H9 (cell line): ENCODE data around the gene MAP4K3. TPM values are rescaled to one million over a fixed set of nuclear protein-coding genes. Genes with fewer than 3 reads are reported as not detected.

Source experiments
- DNase-seq: peaks from one replicate; pipeline ENCODE4 v3.0.0-alpha.2; 2017
- H2AFZ ChIP-seq: one replicate; pipeline ENCODE4 v1.6.1; 2013; ENCODE audit warnings: mild to moderate bottlenecking, low read length, control low read depth, moderate library complexity
- H2AK5ac ChIP-seq: 2 replicates; pipeline ENCODE4 v1.6.1; 2013; ENCODE audit warnings: low read length, control low read depth, mixed read lengths; ENCODE audit not compliant: insufficient read length
- H2BK120ac ChIP-seq: one replicate; pipeline ENCODE4 v1.6.1; 2013; ENCODE audit warnings: low read depth, mild to moderate bottlenecking, low read length, control low read depth, inconsistent platforms; ENCODE audit not compliant: poor library complexity, severe bottlenecking
- H2BK12ac ChIP-seq: 2 replicates; pipeline ENCODE4 v1.6.1; 2013; ENCODE audit warnings: low read length, control low read depth, mixed read lengths, low read depth; ENCODE audit not compliant: insufficient read length
- H2BK15ac ChIP-seq: 2 replicates; pipeline ENCODE4 v1.6.1; 2013; ENCODE audit warnings: low read depth, low read length, control low read depth
- H2BK20ac ChIP-seq: one replicate; pipeline ENCODE4 v1.6.1; 2013; ENCODE audit warnings: low read depth, mild to moderate bottlenecking, low read length, control low read depth, inconsistent platforms; ENCODE audit not compliant: poor library complexity, severe bottlenecking
- H2BK5ac ChIP-seq: 2 replicates; pipeline ENCODE4 v1.6.1; 2013; ENCODE audit warnings: low read length, control low read depth, mixed read lengths; ENCODE audit not compliant: insufficient read length
- H3K14ac ChIP-seq: 2 replicates; pipeline ENCODE4 v1.6.1; 2013; ENCODE audit warnings: low read length, control low read depth; ENCODE audit not compliant: insufficient read depth
- H3K18ac ChIP-seq: 2 replicates; pipeline ENCODE4 v1.6.1; 2013; ENCODE audit warnings: low read depth, mild to moderate bottlenecking, mixed read lengths, low read length, control low read depth; ENCODE audit not compliant: insufficient read length
- H3K23ac ChIP-seq: 2 replicates; pipeline ENCODE4 v1.6.1; 2013; ENCODE audit warnings: low read length, control low read depth, mixed read lengths, low read depth; ENCODE audit not compliant: insufficient read length
- H3K23me2 ChIP-seq: 2 replicates; pipeline ENCODE4 v1.6.1; 2013; ENCODE audit warnings: low read depth, mild to moderate bottlenecking, mixed read lengths, low read length, control low read depth; ENCODE audit not compliant: insufficient read length, poor library complexity, severe bottlenecking
- H3K27ac ChIP-seq: 2 replicates; pipeline ENCODE4 v1.5.1; 2013; ENCODE audit warnings: low read length, control low read depth, mixed read lengths, low read depth; ENCODE audit not compliant: insufficient read length
- H3K27me3 ChIP-seq: 2 replicates; pipeline ENCODE4 v1.6.1; 2013; ENCODE audit warnings: low read length, control low read depth, inconsistent platforms; ENCODE audit not compliant: insufficient read depth
- H3K4ac ChIP-seq: 2 replicates; pipeline ENCODE4 v1.6.1; 2013; ENCODE audit warnings: low read depth, mild to moderate bottlenecking, control low read depth, inconsistent platforms, low read length, moderate library complexity
- H3K4me1 ChIP-seq: 2 replicates; pipeline ENCODE4 v1.6.1; 2013; ENCODE audit warnings: low read length, control low read depth, inconsistent platforms; ENCODE audit not compliant: insufficient read depth
- H3K4me2 ChIP-seq: 2 replicates; pipeline ENCODE4 v1.6.1; 2013; ENCODE audit warnings: low read length, control low read depth, mixed read lengths; ENCODE audit not compliant: insufficient read length, insufficient read depth
- H3K56ac ChIP-seq: 2 replicates; pipeline ENCODE4 v1.6.1; 2013; ENCODE audit warnings: low read depth, mild to moderate bottlenecking, mixed read lengths, low read length, control low read depth; ENCODE audit not compliant: insufficient read length
- H3K79me1 ChIP-seq: 2 replicates; pipeline ENCODE4 v1.6.1; 2013; ENCODE audit warnings: low read depth, mild to moderate bottlenecking, moderate library complexity, low read length, control low read depth, inconsistent platforms; ENCODE audit not compliant: insufficient read depth, poor library complexity, severe bottlenecking
- H3K79me2 ChIP-seq: 2 replicates; pipeline ENCODE4 v1.6.1; 2013; ENCODE audit warnings: low read length, control low read depth, inconsistent platforms; ENCODE audit not compliant: insufficient read depth
- H3K9ac ChIP-seq: 2 replicates; pipeline ENCODE4 v1.6.1; 2013; ENCODE audit warnings: low read length, control low read depth, mixed read lengths; ENCODE audit not compliant: insufficient read length; ENCODE audit errors: extremely low read depth
- H3K9me3 ChIP-seq: one replicate; pipeline ENCODE4 v1.6.1; 2013; ENCODE audit warnings: low read depth, low read length, inconsistent platforms; ENCODE audit not compliant: control insufficient read depth
- H3T11ph ChIP-seq: one replicate; pipeline ENCODE4 v1.6.1; 2013; ENCODE audit warnings: mild to moderate bottlenecking, low read length, control low read depth, inconsistent platforms
- H4K20me1 ChIP-seq: one replicate; pipeline ENCODE4 v1.6.1; 2013; ENCODE audit not compliant: control insufficient read depth, insufficient read length, insufficient read depth
- H4K5ac ChIP-seq: 2 replicates; pipeline ENCODE4 v1.6.1; 2013; ENCODE audit warnings: low read depth, mild to moderate bottlenecking, mixed read lengths, low read length, control low read depth; ENCODE audit not compliant: insufficient read length
- H4K8ac ChIP-seq: replicated peaks from 2 replicates; pipeline ENCODE4 v1.6.1; 2013; ENCODE audit warnings: low read length, control low read depth, mixed read lengths, low read depth; ENCODE audit not compliant: insufficient read length
- H4K91ac ChIP-seq: 2 replicates; pipeline ENCODE4 v1.6.1; 2013; ENCODE audit warnings: low read depth, mild to moderate bottlenecking, moderate library complexity, mixed read lengths, low read length, control low read depth; ENCODE audit not compliant: insufficient read length
- H3K27ac Mint-ChIP-seq, 3 experiments: 2 replicates in 2 of 3; 3 replicates in 1 of 3; pipeline ENCODE4 v1.8.0; 2020 to 2021; ENCODE audit warnings: mixed read lengths in 3 of 3, mild to moderate bottlenecking in 1 of 3, moderate library complexity in 1 of 3
- H3K27me3 Mint-ChIP-seq: 2 replicates; pipeline ENCODE4 v1.8.0; 2021; ENCODE audit warnings: low read depth, mild to moderate bottlenecking, moderate library complexity, mixed read lengths
- H3K36me3 Mint-ChIP-seq, 3 experiments: 2 replicates in 2 of 3; 3 replicates in 1 of 3; pipeline ENCODE4 v1.8.0; 2020 to 2021; ENCODE audit warnings: low read depth in 3 of 3, mixed read lengths in 3 of 3; ENCODE audit not compliant: insufficient read depth in 1 of 3
- H3K4me1 Mint-ChIP-seq, 2 experiments: 2 replicates each; pipeline ENCODE4 v1.8.0; 2020; ENCODE audit warnings: mixed read lengths in 2 of 2
- H3K4me3 Mint-ChIP-seq, 2 experiments: 2 replicates in 1 of 2; 3 replicates in 1 of 2; pipeline ENCODE4 v1.8.0; 2020 to 2021; ENCODE audit warnings: mild to moderate bottlenecking in 2 of 2, mixed read lengths in 2 of 2, moderate library complexity in 1 of 2
- H3K9me3 Mint-ChIP-seq, 2 experiments: 2 replicates in 1 of 2; 3 replicates in 1 of 2; pipeline ENCODE4 v1.8.0; 2020; ENCODE audit warnings: mild to moderate bottlenecking in 2 of 2, mixed read lengths in 2 of 2, moderate library complexity in 1 of 2
- CTCF ChIP-seq: fragments of 200-600 bp; sonication (generic); conservative IDR thresholded peaks from 3 replicates; pipeline ENCODE4 v1.8.0; 2021; ENCODE audit warnings: antibody characterized with exemption, mild to moderate bottlenecking
- WGBS: extraction: QIAGEN DNeasy Blood & Tissue Kit; methylation state at CpG from one replicate; pipeline ENCODE4 v1.1.7; 2013; ENCODE audit warnings: missing lambda C conversion rate, low lambda C conversion rate, mixed read lengths; ENCODE audit not compliant: insufficient read length; ENCODE audit errors: extremely low coverage; 5-methylcytosine and 5-hydroxymethylcytosine counted together
- total RNA-seq: library from RNA; stranded (reverse); gene quantifications from 2 replicates; pipeline ENCODE4 v1.2.1, GENCODE V29; 2021

MAP4K3 gene
- total RNA-seq, 1 experiment from 2014 or later: 37.9 TPM

- Histone ChIP-seq H3K79me1 (no peaks in the 10 kb centered on the region), H3K23ac (no peak overlapping the region), H4K91ac (no peak overlapping the region), H3K79me2 (no peaks in the 10 kb centered on the region), H2BK15ac (no peak overlapping the region), H2BK12ac (no peak overlapping the region), H2AK5ac (no peak overlapping the region), H3K27ac (no peak overlapping the region), H2BK20ac (no peak overlapping the region), H3K9ac (no peak overlapping the region), H3K56ac (no peak overlapping the region), H2AFZ (no peak overlapping the region), H3K4ac (no peak overlapping the region), H2BK120ac (no peak overlapping the region), H3K23me2 (no peaks in the 10 kb centered on the region), H4K8ac (no peak overlapping the region), H4K5ac (no peak overlapping the region), H4K20me1 (no peaks in the 10 kb centered on the region), H3K9me3 (peaks cover 11% of the 10 kb centered on the region), H3K4me2 (no peak overlapping the region), H2BK5ac (no peak overlapping the region), H3K18ac (no peak overlapping the region), H3K14ac (no peak overlapping the region), H3K27me3 (no peaks in the 10 kb centered on the region), H3K4me1 (no peaks in the 10 kb centered on the region), H3T11ph (no peak overlapping the region)
- peaks cover 4 to 6% of the 10 kb centered on the region in 2 experiments; a peak in 4 of 5 replicates for H3K9me3 Mint-ChIP-seq
- no peak for DNase-seq
- no peak for TF ChIP-seq CTCF
- H3K4me3 Mint-ChIP-seq: no peak overlapping the region
- no CpG with 5 or more reads among the region's 18 CpGs for WGBS
- H3K27ac Mint-ChIP-seq: peak overlapping the region in 1 of 3 experiments; percentile 20; a peak in 1 of 7 replicates
- no peaks in the 10 kb centered on the region for H3K27me3 Mint-ChIP-seq
- peaks cover 50 to 62% (median 57%) of the 10 kb centered on the region in 3 experiments for H3K36me3 Mint-ChIP-seq
- H3K4me1 Mint-ChIP-seq: no peaks in the 10 kb centered on the region
These were observed 184.1 kb downstream of the MAP4K3 start for GRCh38 chr2:39252888-39253518.
